ENCODE results near the gene MRPL1. TPM values are rescaled to one million over a fixed set of nuclear protein-coding genes. Genes with fewer than 3 reads are reported as not detected.

The MRPL1 gene
- total RNA-seq, 1 experiment from 2014 or later: 25.7 TPM

DNA sequence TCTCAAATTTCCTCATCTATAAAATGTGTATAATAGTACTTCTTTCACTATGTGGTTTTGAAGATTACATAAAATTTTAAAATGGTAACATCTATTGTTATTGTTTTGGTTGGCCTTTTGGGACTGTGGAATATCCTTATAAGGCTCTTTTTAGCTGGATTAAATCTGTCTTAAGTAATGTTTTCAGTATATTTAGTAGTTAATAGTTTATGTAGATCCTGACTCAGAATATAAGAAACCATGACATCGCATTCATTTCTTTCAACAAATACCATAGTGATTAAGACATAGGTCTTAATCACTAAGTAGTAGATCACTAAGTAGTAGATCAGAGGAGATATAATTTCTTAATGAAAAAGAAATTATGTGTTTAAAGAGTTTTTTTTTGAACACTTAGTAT lies 48.5 kb downstream of the MRPL1 start (continued):
- TF ChIP-seq, protein P1, sequence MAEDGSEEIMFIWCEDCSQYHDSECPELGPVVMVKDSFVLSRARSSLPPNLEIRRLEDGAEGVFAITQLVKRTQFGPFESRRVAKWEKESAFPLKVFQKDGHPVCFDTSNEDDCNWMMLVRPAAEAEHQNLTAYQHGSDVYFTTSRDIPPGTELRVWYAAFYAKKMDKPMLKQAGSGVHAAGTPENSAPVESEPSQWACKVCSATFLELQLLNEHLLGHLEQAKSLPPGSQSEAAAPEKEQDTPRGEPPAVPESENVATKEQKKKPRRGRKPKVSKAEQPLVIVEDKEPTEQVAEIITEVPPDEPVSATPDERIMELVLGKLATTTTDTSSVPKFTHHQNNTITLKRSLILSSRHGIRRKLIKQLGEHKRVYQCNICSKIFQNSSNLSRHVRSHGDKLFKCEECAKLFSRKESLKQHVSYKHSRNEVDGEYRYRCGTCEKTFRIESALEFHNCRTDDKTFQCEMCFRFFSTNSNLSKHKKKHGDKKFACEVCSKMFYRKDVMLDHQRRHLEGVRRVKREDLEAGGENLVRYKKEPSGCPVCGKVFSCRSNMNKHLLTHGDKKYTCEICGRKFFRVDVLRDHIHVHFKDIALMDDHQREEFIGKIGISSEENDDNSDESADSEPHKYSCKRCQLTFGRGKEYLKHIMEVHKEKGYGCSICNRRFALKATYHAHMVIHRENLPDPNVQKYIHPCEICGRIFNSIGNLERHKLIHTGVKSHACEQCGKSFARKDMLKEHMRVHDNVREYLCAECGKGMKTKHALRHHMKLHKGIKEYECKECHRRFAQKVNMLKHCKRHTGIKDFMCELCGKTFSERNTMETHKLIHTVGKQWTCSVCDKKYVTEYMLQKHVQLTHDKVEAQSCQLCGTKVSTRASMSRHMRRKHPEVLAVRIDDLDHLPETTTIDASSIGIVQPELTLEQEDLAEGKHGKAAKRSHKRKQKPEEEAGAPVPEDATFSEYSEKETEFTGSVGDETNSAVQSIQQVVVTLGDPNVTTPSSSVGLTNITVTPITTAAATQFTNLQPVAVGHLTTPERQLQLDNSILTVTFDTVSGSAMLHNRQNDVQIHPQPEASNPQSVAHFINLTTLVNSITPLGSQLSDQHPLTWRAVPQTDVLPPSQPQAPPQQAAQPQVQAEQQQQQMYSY (CRISPR knock-in tag; IDR thresholded peaks at IDR 0.05): no peak
- TF ChIP-seq, protein P2, sequence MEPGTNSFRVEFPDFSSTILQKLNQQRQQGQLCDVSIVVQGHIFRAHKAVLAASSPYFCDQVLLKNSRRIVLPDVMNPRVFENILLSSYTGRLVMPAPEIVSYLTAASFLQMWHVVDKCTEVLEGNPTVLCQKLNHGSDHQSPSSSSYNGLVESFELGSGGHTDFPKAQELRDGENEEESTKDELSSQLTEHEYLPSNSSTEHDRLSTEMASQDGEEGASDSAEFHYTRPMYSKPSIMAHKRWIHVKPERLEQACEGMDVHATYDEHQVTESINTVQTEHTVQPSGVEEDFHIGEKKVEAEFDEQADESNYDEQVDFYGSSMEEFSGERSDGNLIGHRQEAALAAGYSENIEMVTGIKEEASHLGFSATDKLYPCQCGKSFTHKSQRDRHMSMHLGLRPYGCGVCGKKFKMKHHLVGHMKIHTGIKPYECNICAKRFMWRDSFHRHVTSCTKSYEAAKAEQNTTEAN (CRISPR knock-in tag; IDR thresholded peaks at IDR 0.05): no peak
- no peak for TF ChIP-seq GABPB1 (CRISPR knock-in tag; IDR thresholded peaks at IDR 0.05)
- no peak for TF ChIP-seq ATF1 (CRISPR knock-in tag; IDR thresholded peaks at IDR 0.05)
- no peak for TF ChIP-seq JAZF1 (CRISPR knock-in tag; IDR thresholded peaks at IDR 0.05)
- TF ChIP-seq SOX15 (CRISPR knock-in tag; IDR thresholded peaks at IDR 0.05): no peak

DNA sequence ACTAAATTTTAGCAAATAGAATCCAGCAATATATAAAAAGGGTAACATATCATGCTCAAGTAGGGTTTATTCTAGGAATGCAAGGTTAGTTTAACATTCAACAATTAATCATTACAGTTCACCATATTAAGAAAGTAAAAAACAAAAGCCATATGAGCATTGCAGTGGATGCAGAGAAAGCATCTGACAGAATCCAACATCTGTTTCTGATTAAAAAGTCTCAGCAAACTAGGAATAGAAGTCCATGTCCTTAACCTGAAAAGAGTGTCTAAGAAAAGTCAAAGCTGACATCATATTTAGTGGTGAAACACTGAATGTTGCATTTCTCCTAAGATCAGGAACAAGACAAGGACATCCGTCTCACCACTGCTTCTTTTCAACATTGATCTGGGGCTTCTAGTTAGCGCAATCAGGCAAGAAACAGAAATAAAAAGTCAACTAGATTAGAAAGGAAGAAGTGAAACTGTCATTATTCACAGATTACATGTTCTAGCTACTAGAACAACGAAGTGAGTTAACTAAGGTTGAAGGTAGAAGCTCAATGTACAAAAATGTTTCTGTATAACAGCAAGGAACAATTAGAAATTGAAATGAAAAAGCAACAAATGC lies 49.3 kb downstream of the MRPL1 start:
- Mint-ChIP-seq H3K4me3 (no peak overlapping the region), H3K27ac (no peak overlapping the region)

DNA sequence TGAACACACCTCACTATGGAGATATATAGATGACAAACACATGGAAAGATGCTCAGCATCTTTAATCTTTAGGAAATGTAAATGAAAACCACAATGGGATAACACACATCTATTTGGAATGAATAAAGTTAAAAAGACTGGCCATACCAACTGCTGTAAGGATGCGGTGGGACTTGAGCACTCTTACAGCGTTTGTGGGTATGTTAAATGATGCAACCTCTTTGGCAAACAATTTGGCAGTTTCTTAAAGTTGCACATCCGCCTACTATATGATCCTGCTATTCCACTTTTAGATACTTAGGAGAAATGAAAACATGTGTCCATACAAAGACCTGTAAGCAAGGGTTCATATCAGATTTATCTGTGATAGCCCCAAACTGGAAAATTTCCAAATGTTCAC lies 50.7 kb downstream of the MRPL1 start:
- Mint-ChIP-seq H3K4me3 (no peak overlapping the region), H3K9me3 (no peaks in the 10 kb centered on the region), H3K4me1 (no peaks in the 10 kb centered on the region), H3K27ac (no peak overlapping the region), H3K27me3 (ENCODE audit: low read depth) (no peaks in the 10 kb centered on the region), H3K36me3 (peaks cover 6% of the 10 kb centered on the region; the same call in 1 of the 2 replicates)
- CTCF ChIA-PET: no interaction called here
- ATAC-seq (no peak), DNase-seq (ENCODE audit: low spot score) (no peak)
- POLR2A ChIA-PET: no interaction called here
- TF ChIP-seq TEAD1 (CRISPR knock-in tag; IDR thresholded peaks at IDR 0.05) (no peak), SOX15 (CRISPR knock-in tag; IDR thresholded peaks at IDR 0.05) (no peak), CREB1 (CRISPR knock-in tag; IDR thresholded peaks at IDR 0.05) (no peak), ZNF317 (CRISPR knock-in tag; IDR thresholded peaks at IDR 0.05; ENCODE audit: borderline replicate concordance, low read depth) (no peak), ZNF416 (CRISPR knock-in tag; IDR thresholded peaks at IDR 0.05) (no peak), SMAD4 (CRISPR knock-in tag; IDR thresholded peaks at IDR 0.05) (no peak), ZNF263 (CRISPR knock-in tag; IDR thresholded peaks at IDR 0.05; ENCODE audit: low read depth) (no peak), KAT7 (CRISPR knock-in tag; IDR thresholded peaks at IDR 0.05; ENCODE audit: borderline replicate concordance) (no peak), TP53 (CRISPR knock-in tag; IDR thresholded peaks at IDR 0.05) (no peak), FOXK1 (CRISPR knock-in tag; IDR thresholded peaks at IDR 0.05) (no peak)
- TF ChIP-seq, protein P3, sequence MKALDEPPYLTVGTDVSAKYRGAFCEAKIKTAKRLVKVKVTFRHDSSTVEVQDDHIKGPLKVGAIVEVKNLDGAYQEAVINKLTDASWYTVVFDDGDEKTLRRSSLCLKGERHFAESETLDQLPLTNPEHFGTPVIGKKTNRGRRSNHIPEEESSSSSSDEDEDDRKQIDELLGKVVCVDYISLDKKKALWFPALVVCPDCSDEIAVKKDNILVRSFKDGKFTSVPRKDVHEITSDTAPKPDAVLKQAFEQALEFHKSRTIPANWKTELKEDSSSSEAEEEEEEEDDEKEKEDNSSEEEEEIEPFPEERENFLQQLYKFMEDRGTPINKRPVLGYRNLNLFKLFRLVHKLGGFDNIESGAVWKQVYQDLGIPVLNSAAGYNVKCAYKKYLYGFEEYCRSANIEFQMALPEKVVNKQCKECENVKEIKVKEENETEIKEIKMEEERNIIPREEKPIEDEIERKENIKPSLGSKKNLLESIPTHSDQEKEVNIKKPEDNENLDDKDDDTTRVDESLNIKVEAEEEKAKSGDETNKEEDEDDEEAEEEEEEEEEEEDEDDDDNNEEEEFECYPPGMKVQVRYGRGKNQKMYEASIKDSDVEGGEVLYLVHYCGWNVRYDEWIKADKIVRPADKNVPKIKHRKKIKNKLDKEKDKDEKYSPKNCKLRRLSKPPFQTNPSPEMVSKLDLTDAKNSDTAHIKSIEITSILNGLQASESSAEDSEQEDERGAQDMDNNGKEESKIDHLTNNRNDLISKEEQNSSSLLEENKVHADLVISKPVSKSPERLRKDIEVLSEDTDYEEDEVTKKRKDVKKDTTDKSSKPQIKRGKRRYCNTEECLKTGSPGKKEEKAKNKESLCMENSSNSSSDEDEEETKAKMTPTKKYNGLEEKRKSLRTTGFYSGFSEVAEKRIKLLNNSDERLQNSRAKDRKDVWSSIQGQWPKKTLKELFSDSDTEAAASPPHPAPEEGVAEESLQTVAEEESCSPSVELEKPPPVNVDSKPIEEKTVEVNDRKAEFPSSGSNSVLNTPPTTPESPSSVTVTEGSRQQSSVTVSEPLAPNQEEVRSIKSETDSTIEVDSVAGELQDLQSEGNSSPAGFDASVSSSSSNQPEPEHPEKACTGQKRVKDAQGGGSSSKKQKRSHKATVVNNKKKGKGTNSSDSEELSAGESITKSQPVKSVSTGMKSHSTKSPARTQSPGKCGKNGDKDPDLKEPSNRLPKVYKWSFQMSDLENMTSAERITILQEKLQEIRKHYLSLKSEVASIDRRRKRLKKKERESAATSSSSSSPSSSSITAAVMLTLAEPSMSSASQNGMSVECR (CRISPR knock-in tag; IDR thresholded peaks at IDR 0.05; ENCODE audit: borderline replicate concordance): no peak
- TF ChIP-seq, protein P1 (CRISPR knock-in tag; IDR thresholded peaks at IDR 0.05): no peak
- TF ChIP-seq, protein P4, sequence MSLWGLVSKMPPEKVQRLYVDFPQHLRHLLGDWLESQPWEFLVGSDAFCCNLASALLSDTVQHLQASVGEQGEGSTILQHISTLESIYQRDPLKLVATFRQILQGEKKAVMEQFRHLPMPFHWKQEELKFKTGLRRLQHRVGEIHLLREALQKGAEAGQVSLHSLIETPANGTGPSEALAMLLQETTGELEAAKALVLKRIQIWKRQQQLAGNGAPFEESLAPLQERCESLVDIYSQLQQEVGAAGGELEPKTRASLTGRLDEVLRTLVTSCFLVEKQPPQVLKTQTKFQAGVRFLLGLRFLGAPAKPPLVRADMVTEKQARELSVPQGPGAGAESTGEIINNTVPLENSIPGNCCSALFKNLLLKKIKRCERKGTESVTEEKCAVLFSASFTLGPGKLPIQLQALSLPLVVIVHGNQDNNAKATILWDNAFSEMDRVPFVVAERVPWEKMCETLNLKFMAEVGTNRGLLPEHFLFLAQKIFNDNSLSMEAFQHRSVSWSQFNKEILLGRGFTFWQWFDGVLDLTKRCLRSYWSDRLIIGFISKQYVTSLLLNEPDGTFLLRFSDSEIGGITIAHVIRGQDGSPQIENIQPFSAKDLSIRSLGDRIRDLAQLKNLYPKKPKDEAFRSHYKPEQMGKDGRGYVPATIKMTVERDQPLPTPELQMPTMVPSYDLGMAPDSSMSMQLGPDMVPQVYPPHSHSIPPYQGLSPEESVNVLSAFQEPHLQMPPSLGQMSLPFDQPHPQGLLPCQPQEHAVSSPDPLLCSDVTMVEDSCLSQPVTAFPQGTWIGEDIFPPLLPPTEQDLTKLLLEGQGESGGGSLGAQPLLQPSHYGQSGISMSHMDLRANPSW (CRISPR knock-in tag; conservative IDR thresholded peaks at IDR 0.05; ENCODE audit: low read depth): no peak

More for the DNA sequence above, 49.3 kb downstream of the MRPL1 start:
- TF ChIP-seq NR1H2 (CRISPR knock-in tag; IDR thresholded peaks at IDR 0.05) (no peak), EMX1 (CRISPR knock-in tag; IDR thresholded peaks at IDR 0.05) (no peak), MXD4 (CRISPR knock-in tag; IDR thresholded peaks at IDR 0.05; ENCODE audit: borderline replicate concordance) (no peak)
- Mint-ChIP-seq H3K27me3 (ENCODE audit: low read depth) (no peaks in the 10 kb centered on the region), H3K4me1 (no peaks in the 10 kb centered on the region), H3K9me3 (no peaks in the 10 kb centered on the region), H3K36me3 (peaks cover 9% of the 10 kb centered on the region)
- DNase-seq (ENCODE audit: low spot score) (no peak), ATAC-seq (no peak)
- CTCF ChIA-PET: no interaction called here
- POLR2A ChIA-PET: no interaction called here
